ENCODE results near the gene PTPRZ1. TPM values are rescaled to one million over a fixed set of nuclear protein-coding genes. Genes with fewer than 3 reads are reported as not detected.

The PTPRZ1 gene
- total and polyA plus RNA-seq, 2 of the 8 experiments (the other 6 are each of a cell fraction or from before 2014, with no cell fraction given) = 112 to 135 TPM

DNA sequence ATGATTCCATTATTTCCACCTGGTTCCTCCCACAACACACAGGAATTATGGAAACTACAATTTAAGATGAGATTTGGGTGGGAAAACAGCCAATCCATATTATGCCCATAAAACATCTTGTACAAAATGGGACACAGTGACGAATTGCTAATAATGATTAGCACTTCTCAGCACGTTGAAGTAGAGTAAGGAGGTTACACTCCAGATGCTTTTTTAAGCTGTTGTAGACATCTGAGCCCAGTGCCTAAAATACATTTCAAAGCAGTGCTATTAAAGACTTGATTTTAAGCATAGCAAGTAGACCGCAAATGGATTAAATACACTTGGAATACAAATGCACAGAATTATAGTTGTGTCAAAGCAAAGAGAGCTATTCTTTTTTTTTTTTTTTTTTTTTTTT is 165.2 kb downstream of the PTPRZ1 start:
- H2BK5ac ChIP-seq (ENCODE audit: low read depth, low read length) = no peak overlapping the region
- H3K4me2 ChIP-seq (ENCODE audit: insufficient read depth in 1 of 2, low read depth in 2 of 2, low read length in 2 of 2) = no peak overlapping the region
- no peak overlapping the region for H2BK12ac ChIP-seq (ENCODE audit: low read depth, low read length)
- H3K23ac ChIP-seq (ENCODE audit: insufficient read length) = no peak overlapping the region
- no peaks in the 10 kb centered on the region for H3K23me2 ChIP-seq (ENCODE audit: low read depth, low read length)
- H2BK120ac ChIP-seq (replicated peaks; ENCODE audit: low read depth, low read length) = no peak overlapping the region
- no peak overlapping the region for H3K4ac ChIP-seq (replicated peaks; ENCODE audit: insufficient read length, low read depth, low read length)
- no peaks in the 10 kb centered on the region for H3K79me1 ChIP-seq (ENCODE audit: low read depth, low read length)
- no peaks in the 10 kb centered on the region for H3K4me1 ChIP-seq (replicated peaks in 1 of 4; ENCODE audit: control insufficient read depth in 3 of 4, insufficient read depth in 4 of 4, low read length in 3 of 4)
- POLR2A ChIA-PET (ENCODE audit: partially characterized antibody) = no interaction called here
- no peak overlapping the region for H4K91ac ChIP-seq (replicated peaks; ENCODE audit: insufficient read length, low read length)
- H3K18ac ChIP-seq (ENCODE audit: extremely low read depth, low read length) = no peak overlapping the region
- no peak overlapping the region for H3K27ac ChIP-seq (ENCODE audit: low read depth, low read length)
- no peaks in the 10 kb centered on the region for H3K79me2 ChIP-seq (ENCODE audit: control insufficient read depth in 1 of 2, insufficient read depth in 2 of 2, low read length in 2 of 2)
- FAIRE-seq (no peak), DNase-seq (ENCODE audit: low read depth in 1 of 2, low spot score in 2 of 2) (no peak)
- H3K27me3 ChIP-seq (replicated peaks in 1 of 4; ENCODE audit: control insufficient read depth in 3 of 4, extremely low read depth in 1 of 4, insufficient read depth in 3 of 4, low read length in 3 of 4) = no peaks in the 10 kb centered on the region
- peaks cover 12 to 79% (median 46%) of the 10 kb centered on the region in 4 experiments; a peak in 7 of 8 replicates for H3K36me3 ChIP-seq (ENCODE audit: control insufficient read depth in 2 of 4, insufficient read depth in 4 of 4, low read length in 3 of 4)
- TF ChIP-seq SP4 (IDR thresholded peaks at IDR 0.05; ENCODE audit: low read length) (no peak), EP300 (IDR thresholded peaks at IDR 0.05; ENCODE audit: borderline replicate concordance in 1 of 2, low read depth in 2 of 2, low read length in 2 of 2) (no peak), BCL11A (IDR thresholded peaks at IDR 0.05; ENCODE audit: low read depth in 2 of 2, low read length in 2 of 2) (no peak), RXRA (IDR thresholded peaks at IDR 0.05; ENCODE audit: insufficient read depth, low read depth, low read length) (no peak), KDM4A (IDR thresholded peaks at IDR 0.05; ENCODE audit: low read depth, low read length, severe bottlenecking) (no peak)
- no peak overlapping the region for H3K14ac ChIP-seq (ENCODE audit: insufficient read length)
- H2AK5ac ChIP-seq (ENCODE audit: low read depth, low read length) = no peak overlapping the region
- H4K5ac ChIP-seq (ENCODE audit: insufficient read length, low read depth, low read length) = no peak overlapping the region
- CTCF ChIA-PET (ENCODE audit: partially characterized antibody) = no interaction called here
- no peaks in the 10 kb centered on the region for H3K9me3 ChIP-seq (ENCODE audit: insufficient read depth in 2 of 2, low read depth in 1 of 2, low read length in 1 of 2)
- H4K8ac ChIP-seq (ENCODE audit: extremely low read depth, insufficient read depth, low read length) = no peak overlapping the region
- H2BK20ac ChIP-seq (ENCODE audit: low read length) = no peak overlapping the region
- H3K56ac ChIP-seq (replicated peaks; ENCODE audit: insufficient read length, low read depth, low read length) = no peak overlapping the region
- no peak overlapping the region for H3K9ac ChIP-seq (replicated peaks in 1 of 4; ENCODE audit: extremely low read depth in 1 of 4, low read depth in 3 of 4, low read length in 3 of 4)
- H2AFZ ChIP-seq (ENCODE audit: low read length) = no peak overlapping the region
- no peak overlapping the region for H2BK15ac ChIP-seq (ENCODE audit: low read length)
- WGBS, 2 experiments (ENCODE audit: extremely low coverage in 1 of 2, insufficient coverage in 1 of 2, insufficient read length in 1 of 2, insufficient replicate concordance in 2 of 2, low coverage in 1 of 2, low lambda C conversion rate in 2 of 2, missing lambda C conversion rate in 1 of 2) = 92% methylated on average over 3 of the region's 3 CpGs; no CpG with 5 or more reads in 1 of the 2 experiments
- no peaks in the 10 kb centered on the region for H4K20me1 ChIP-seq (replicated peaks in 1 of 2; ENCODE audit: control insufficient read depth in 1 of 2, insufficient read depth in 2 of 2, low read length in 2 of 2)
- no peak overlapping the region for H3K4me3 ChIP-seq (ENCODE audit: extremely low read depth in 1 of 4, insufficient read depth in 2 of 4, low read depth in 3 of 4, low read length in 4 of 4)

Data from H1 (cell line).